ENCODE results near the gene HTR3C. TPM values are rescaled to one million over a fixed set of nuclear protein-coding genes. Genes with fewer than 3 reads are reported as not detected.

HTR3C gene
- polyA plus RNA-seq, 1 of the 3 experiments (the other 2 are of a cell fraction) = not detected

- Histone ChIP-seq H3K9me3 (no peaks in the 10 kb centered on the region), H3F3A (replicated peaks; ENCODE audit: insufficient read depth) (no peaks in the 10 kb centered on the region), H4K20me1 (ENCODE audit: insufficient read depth) (no peaks in the 10 kb centered on the region), H3K79me2 (ENCODE audit: insufficient read depth) (no peaks in the 10 kb centered on the region), H3K27me3 (ENCODE audit: insufficient read depth) (no peaks in the 10 kb centered on the region), H3K9me2 (no peaks in the 10 kb centered on the region), H3K9ac (no peak overlapping the region), H2AFZ (ENCODE audit: low read depth) (no peak overlapping the region), H3K36me3 (replicated peaks in 1 of 2; ENCODE audit: control insufficient read depth in 1 of 2, insufficient read depth in 2 of 2, low read length in 1 of 2) (no peaks in the 10 kb centered on the region), H3K4me1 (ENCODE audit: control insufficient read depth in 1 of 2, insufficient read depth in 2 of 2, low read depth in 1 of 2, low read length in 1 of 2) (no peaks in the 10 kb centered on the region), H3K4me2 (no peak overlapping the region), H3K27ac (ENCODE audit: low read depth in 2 of 2, low read length in 1 of 2) (no peak overlapping the region), H3K4me3 (ENCODE audit: low read depth in 2 of 2, low read length in 1 of 2) (no peak overlapping the region)
- 72% methylated on average over 4 of the region's 10 CpGs for WGBS (ENCODE audit: low lambda C conversion rate)
- no peak for TF ChIP-seq RCOR1 (IDR thresholded peaks at IDR 0.05; ENCODE audit: low read length)
- CTCF ChIA-PET = no interaction called here
- POLR2A ChIA-PET = no interaction called here
- no peak for DNase-seq
Observed at GRCh38 chr3:184082034-184082433, 29.2 kb downstream of the HTR3C start.

GRCh38 chr3:184082465-184082864, 29.6 kb downstream of the HTR3C start:
- H2AFZ ChIP-seq (ENCODE audit: low read depth) = no peak overlapping the region
- TF ChIP-seq JUND (IDR thresholded peaks at IDR 0.05) (no peak), RFX5 (IDR thresholded peaks at IDR 0.05; ENCODE audit: low read length) (no peak), ELF1 (IDR thresholded peaks at IDR 0.05) (no peak), FOXJ3 (CRISPR knock-in tag; IDR thresholded peaks at IDR 0.05) (no peak), PBX3 (IDR thresholded peaks at IDR 0.05) (no peak), EP300 (IDR thresholded peaks at IDR 0.05; ENCODE audit: borderline replicate concordance in 1 of 2, low read depth in 1 of 2, low read length in 1 of 2) (no peak), RAD21 (IDR thresholded peaks at IDR 0.05; ENCODE audit: low read length) (no peak), REST (IDR thresholded peaks at IDR 0.05; ENCODE audit: low read depth, low read length) (no peak), NFIC (IDR thresholded peaks at IDR 0.05; ENCODE audit: borderline replicate concordance) (no peak), MEF2A (IDR thresholded peaks at IDR 0.05; ENCODE audit: borderline replicate concordance, low read depth) (no peak), USF1 (IDR thresholded peaks at IDR 0.05; ENCODE audit: borderline replicate concordance, low read depth) (no peak), FOXM1 (IDR thresholded peaks at IDR 0.05; ENCODE audit: low read depth) (no peak), CTCF (IDR thresholded peaks at IDR 0.05) (no peak), GABPA (IDR thresholded peaks at IDR 0.05; ENCODE audit: low read depth) (no peak), YY1 (IDR thresholded peaks at IDR 0.05; ENCODE audit: low read depth) (no peak), SMC3 (IDR thresholded peaks at IDR 0.05; ENCODE audit: low read depth, low read length) (no peak), MAX (IDR thresholded peaks at IDR 0.05; ENCODE audit: low read depth) (no peak), NRF1 (IDR thresholded peaks at IDR 0.05; ENCODE audit: low read depth, low read length) (no peak), MXI1 (IDR thresholded peaks at IDR 0.05; ENCODE audit: low read depth, low read length) (no peak), RXRA (IDR thresholded peaks at IDR 0.05; ENCODE audit: borderline replicate concordance, low read depth) (no peak)
- H3K4me2 ChIP-seq = no peak overlapping the region
- no peaks in the 10 kb centered on the region for H3K9me2 ChIP-seq
- H3K4me3 ChIP-seq (ENCODE audit: low read depth in 2 of 2, low read length in 1 of 2) = no peak overlapping the region
- no peaks in the 10 kb centered on the region for H3K4me1 ChIP-seq (ENCODE audit: control insufficient read depth in 1 of 2, insufficient read depth in 2 of 2, low read depth in 1 of 2, low read length in 1 of 2)
- H3F3A ChIP-seq (replicated peaks; ENCODE audit: insufficient read depth) = no peaks in the 10 kb centered on the region
- ChIA-PET POLR2A (no interaction called here), CTCF (interaction anchor here (0.6 kb wide), 1 partner anchor 1974 kb away, joined by 3 read pairs; no protein-coding TSS in a partner anchor)
- H3K36me3 ChIP-seq (replicated peaks in 1 of 2; ENCODE audit: control insufficient read depth in 1 of 2, insufficient read depth in 2 of 2, low read length in 1 of 2) = no peaks in the 10 kb centered on the region
- no peak overlapping the region for H3K9ac ChIP-seq
- no peak overlapping the region for H3K27ac ChIP-seq (ENCODE audit: low read depth in 2 of 2, low read length in 1 of 2)
- DNase-seq = no peak
- no peaks in the 10 kb centered on the region for H4K20me1 ChIP-seq (ENCODE audit: insufficient read depth)
- H3K27me3 ChIP-seq (ENCODE audit: insufficient read depth) = no peaks in the 10 kb centered on the region
- 42% methylated on average over 2 of the region's 2 CpGs for WGBS (ENCODE audit: low lambda C conversion rate)
- no peaks in the 10 kb centered on the region for H3K9me3 ChIP-seq
- H3K79me2 ChIP-seq (ENCODE audit: insufficient read depth) = no peaks in the 10 kb centered on the region
